GM13977 (cell line): ENCODE measurements around the gene ENO1.

Source experiments
- DNase-seq: peaks from one replicate; pipeline ENCODE4 v3.0.0; 2012; ENCODE audit warnings: low spot score
- CTCF ChIP-seq: IDR thresholded peaks from 2 replicates; pipeline ENCODE4 v1.5.1; 2012; ENCODE audit warnings: mild to moderate bottlenecking, control low read depth; ENCODE audit not compliant: insufficient read depth; ENCODE audit errors: extremely low read depth, missing control alignments
- in situ Hi-C: fragments of 300-500 bp; cut with MboI; formaldehyde crosslinking; loops from one replicate; pipeline ENCODE4 v1.12.0; 2022; ENCODE audit warnings: low sequenced_read_pairs, low pct_unique_long_range_greater_than_20kb, mixed read lengths, inconsistent platforms; ENCODE audit not compliant: unreplicated experiment

Gene ENO1

GRCh38 chr1:8874230-8875201 lies 4.0 kb downstream of the ENO1 start:
- DNase-seq = no peak

GRCh38 chr1:8873506-8874229 lies 4.8 kb downstream of the ENO1 start:
- in situ Hi-C loops = no loop called here
- DNase-seq = no peak
- TF ChIP-seq CTCF = no peak

More at GRCh38 chr1:8874230-8875201, 4.0 kb downstream of the ENO1 start:
- in situ Hi-C loops = no loop called here
- TF ChIP-seq CTCF = no peak

GRCh38 chr1:8873001-8873400 lies 5.5 kb downstream of the ENO1 start:
- no peak for DNase-seq
- TF ChIP-seq CTCF = no peak
- in situ Hi-C loops = no loop called here

- TF ChIP-seq CTCF = no peak
- in situ Hi-C loops = no loop called here
- no peak for DNase-seq
Measured at GRCh38 chr1:8871965-8872399, 6.5 kb downstream of the ENO1 start.

- in situ Hi-C loops = no loop called here
- no peak for TF ChIP-seq CTCF
- no peak for DNase-seq
Measured at GRCh38 chr1:8871539-8871935, 6.9 kb downstream of the ENO1 start.

GRCh38 chr1:8870616-8871538 lies 7.6 kb downstream of the ENO1 start:
- in situ Hi-C loops = no loop called here
- no peak for TF ChIP-seq CTCF

More at GRCh38 chr1:8870616-8871538, 7.6 kb downstream of the ENO1 start:
- no peak for DNase-seq
